ENCODE data around the gene COL21A1.

The COL21A1 gene

DNA sequence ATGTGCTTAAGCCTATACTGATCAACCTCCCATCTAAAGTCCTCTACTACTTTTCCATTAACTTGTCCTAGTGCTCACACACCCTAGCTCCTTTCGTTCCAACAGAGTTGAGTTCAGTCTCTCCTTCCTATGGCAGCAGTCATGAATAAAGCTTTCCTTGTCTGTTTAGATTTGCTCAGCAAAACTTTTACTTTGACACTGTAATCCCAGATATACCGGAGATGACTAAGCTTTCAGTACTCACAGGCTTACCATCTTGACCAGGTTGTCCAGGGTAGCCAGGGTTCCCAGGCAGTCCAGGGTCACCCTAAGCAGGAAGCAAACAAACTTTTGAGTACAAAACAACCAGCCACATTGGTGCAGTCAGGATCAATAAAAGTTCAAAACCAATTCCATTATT lies 90.7 kb downstream of the COL21A1 start:
- no peak for DNase-seq (ENCODE audit: low read depth)
- no peak for TF ChIP-seq CTCF (IDR thresholded peaks at IDR 0.05; ENCODE audit: control insufficient read depth, insufficient read depth, low read depth, low read length, missing control alignments)

GRCh38 chr6:56155634-56156141 lies 91.7 kb downstream of the COL21A1 start:
- no peak for DNase-seq (ENCODE audit: low read depth)
- H3K4me3 ChIP-seq (ENCODE audit: control insufficient read depth, low read depth, low read length): no peak overlapping the region
- no peak for TF ChIP-seq CTCF (IDR thresholded peaks at IDR 0.05; ENCODE audit: control insufficient read depth, insufficient read depth, low read depth, low read length, missing control alignments)

More for the DNA sequence above, 90.7 kb downstream of the COL21A1 start:
- no peak overlapping the region for H3K4me3 ChIP-seq (ENCODE audit: control insufficient read depth, low read depth, low read length)

DNA sequence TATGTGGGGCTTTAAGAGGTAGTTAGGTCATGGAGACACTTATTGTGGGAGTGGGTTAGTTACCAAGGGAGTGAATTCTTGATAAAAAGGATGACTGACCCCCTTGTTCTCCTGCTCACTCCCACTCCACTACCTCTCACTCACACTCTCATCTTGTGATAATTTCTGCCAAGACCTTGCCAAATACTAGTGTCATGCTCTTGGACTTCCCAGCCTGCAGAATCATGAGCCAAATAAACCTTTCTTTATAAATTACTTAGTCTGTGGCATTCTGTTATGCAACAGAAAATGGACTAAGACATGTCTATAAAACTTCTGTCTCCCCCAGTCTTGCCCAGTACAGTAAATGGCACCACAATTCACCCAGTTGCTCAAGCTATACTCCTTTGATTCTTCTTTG lies 93.3 kb downstream of the COL21A1 start:
- H3K4me3 ChIP-seq (ENCODE audit: control insufficient read depth, low read depth, low read length): no peak overlapping the region
- TF ChIP-seq CTCF (IDR thresholded peaks at IDR 0.05; ENCODE audit: control insufficient read depth, insufficient read depth, low read depth, low read length, missing control alignments): no peak
- no peak for DNase-seq (ENCODE audit: low read depth)

- DNase-seq (ENCODE audit: low read depth): no peak
- no peak overlapping the region for H3K4me3 ChIP-seq (ENCODE audit: control insufficient read depth, low read depth, low read length)
- no peak for TF ChIP-seq CTCF (IDR thresholded peaks at IDR 0.05; ENCODE audit: control insufficient read depth, insufficient read depth, low read depth, low read length, missing control alignments)
Observed at GRCh38 chr6:56152611-56153010, 94.8 kb downstream of the COL21A1 start.

GRCh38 chr6:56151609-56152224 lies 95.7 kb downstream of the COL21A1 start:
- no peak overlapping the region for H3K4me3 ChIP-seq (ENCODE audit: control insufficient read depth, low read depth, low read length)
- no peak for DNase-seq (ENCODE audit: low read depth)
- no peak for TF ChIP-seq CTCF (IDR thresholded peaks at IDR 0.05; ENCODE audit: control insufficient read depth, insufficient read depth, low read depth, low read length, missing control alignments)

DNA sequence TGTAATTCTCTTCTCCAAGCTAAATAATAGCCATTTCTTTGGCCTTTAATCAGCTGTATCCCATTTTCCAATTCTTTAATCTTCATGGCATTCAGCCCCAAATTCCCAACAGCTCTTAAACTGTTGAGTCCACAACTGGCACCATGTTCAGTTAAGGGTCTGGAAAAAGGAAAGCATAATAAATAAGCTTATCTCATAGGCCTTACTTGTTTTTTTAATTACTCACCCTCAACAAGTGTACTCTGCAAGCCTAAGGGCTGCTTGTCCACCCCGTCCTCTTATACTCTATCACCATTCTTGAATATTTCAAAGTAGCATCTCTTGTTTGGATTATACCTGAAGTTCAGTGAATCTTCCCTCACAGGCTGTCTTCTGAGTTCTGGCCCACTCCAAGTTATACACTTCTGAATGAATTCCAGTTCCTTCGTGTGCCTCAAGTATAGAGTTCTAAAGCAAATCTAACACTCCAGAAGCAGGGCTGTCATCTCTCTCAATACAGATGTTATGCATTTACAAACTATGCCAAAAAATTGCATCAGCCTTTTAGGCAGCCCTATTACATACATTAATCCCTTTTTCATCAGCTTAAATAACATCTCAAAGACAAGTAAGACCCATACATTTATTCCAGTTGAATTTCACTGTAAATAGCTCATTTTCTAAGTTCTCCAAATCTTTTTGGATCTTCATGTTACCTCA lies 98.7 kb downstream of the COL21A1 start:
- no peak overlapping the region for H3K4me3 ChIP-seq (ENCODE audit: control insufficient read depth, low read depth, low read length)
- DNase-seq (ENCODE audit: low read depth): no peak
- no peak for TF ChIP-seq CTCF (IDR thresholded peaks at IDR 0.05; ENCODE audit: control insufficient read depth, insufficient read depth, low read depth, low read length, missing control alignments)

Data from AG09309 (cell line).